Muscle of back (tissue), 11 donors: ENCODE data around the gene HLTF. TPM values are rescaled to one million over a fixed set of nuclear protein-coding genes. Genes with fewer than 3 reads are reported as not detected.
"Not testable (repeated sequence)": the region's sequence is repeated elsewhere in the genome, so short reads cannot be mapped to it uniquely, and the experiment has no call there.

ENCODE experiments used
- DNase-seq, 3 donors: peaks; one replicate each; pipeline versions ENCODE4 v3.0.0 to v3.0.0-alpha.2; 2013
- polyA plus RNA-seq, 10 donors: library from polyadenylated mRNA; unstranded; fragments of 120-200 nt; gene quantifications; one replicate each; pipeline ENCODE4 v1.2.1, GENCODE V29; 2013; ENCODE audit not compliant: insufficient read length in 10 of 10

HLTF gene
- polyA plus RNA-seq, 10 donors: 15.2 to 29.2 (median 21.4) TPM

DNA sequence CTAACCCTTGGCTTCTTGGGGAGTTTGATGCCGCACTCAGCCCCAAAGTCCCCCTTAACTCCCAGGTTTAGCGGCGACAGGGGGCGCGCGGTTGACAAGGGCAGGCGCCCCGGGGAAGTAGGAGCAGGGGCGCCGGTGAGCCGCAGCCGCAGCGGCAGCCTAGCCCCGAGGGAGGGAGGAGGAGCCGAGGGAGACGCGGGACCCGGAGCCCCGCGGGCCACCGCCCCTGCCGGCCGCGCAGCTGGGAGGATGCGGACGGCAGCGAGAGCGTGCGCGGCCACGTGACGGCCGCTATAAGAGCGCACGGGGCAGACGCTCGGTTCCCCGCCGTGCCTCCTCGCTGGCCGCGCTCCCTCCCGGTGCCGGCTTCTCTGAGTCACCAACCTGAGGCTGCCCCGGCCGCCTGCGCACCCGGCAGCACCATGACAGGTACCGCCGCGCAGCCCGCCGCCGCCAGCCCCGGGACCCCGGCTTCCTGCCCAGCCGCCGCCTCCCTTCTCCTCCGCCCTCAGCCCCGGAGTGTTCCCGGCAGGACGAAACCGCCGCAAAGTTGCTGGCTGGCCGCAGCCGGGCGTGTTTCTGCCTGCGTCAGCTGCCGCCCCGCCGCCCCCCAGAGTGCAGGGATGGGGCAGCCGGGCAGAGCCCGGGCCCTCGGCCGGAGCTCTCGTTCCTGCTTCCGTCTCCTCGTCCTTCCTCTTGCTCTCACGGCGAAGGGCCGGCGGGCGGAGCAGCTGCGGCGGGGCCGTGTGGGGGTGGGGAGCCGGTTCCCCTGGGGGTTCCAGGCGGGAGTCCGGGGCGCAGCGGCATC, 94.9 kb downstream of the HLTF start, which contains the start of gene GYG1:
GYG1 (plus strand) TSS at position 322 of the 808 bp plus-strand sequence; CDS start at position 423, 101 bp downstream.
- peak; percentile 76 to 88 (median 76) for DNase-seq

DNA sequence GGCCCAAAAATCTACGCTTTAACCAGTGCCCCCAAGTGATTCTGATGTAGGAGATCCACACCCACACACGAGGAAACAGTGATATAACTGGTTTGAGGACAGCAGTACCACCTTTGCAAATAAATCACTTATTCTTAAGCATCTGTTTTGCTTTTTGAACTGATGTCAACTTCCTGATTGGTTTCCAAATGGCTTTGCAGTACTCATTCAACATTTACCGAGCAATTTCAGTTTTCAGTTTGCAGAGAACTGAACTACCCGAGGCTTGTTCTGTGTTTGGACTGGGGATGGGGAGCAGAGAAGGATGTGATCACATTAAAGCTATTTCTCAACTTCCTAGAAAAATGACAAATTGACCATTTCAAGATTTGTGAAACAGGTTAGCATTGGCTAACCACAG, 96.1 kb downstream of the HLTF start:
- DNase-seq: no peak

GRCh38 chr3:148987551-148987950, 98.8 kb downstream of the HLTF start:
- not testable (repeated sequence) for DNase-seq

DNA sequence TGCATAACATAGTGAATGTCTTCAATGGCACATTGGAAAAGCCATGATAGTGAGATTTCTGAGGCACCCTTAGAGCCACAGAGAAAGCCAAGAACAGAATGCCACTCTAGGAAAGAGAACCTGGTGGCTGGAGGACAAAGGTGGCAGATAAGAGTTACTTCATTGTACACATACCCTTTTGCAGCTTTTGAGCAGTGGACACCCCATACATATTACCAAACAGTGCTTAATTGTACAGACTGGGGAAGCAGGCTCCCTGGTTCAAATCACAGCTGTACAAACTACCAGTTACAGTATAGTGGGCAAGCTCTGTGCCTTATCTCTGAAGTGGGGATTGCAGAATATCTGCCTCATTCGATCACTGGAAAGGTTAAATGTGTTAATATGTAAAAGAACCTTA, 105.1 kb downstream of the HLTF start:
- DNase-seq: no peak

Other genes starting within 250 kb of the HLTF start
- 1 to 10 TPM in 9 of 10 donors, under 1 TPM in 1; 0.82 to 4.7 (median 3.0) TPM for gene CPA3, start 221.2 kb downstream of the HLTF start, polyA plus RNA-seq
- gene GYG1, start 95.0 kb downstream of the HLTF start, polyA plus RNA-seq: 10 to 100 TPM; 56.7 to 96.9 (median 84.6) TPM
- gene HPS3, start 43.1 kb upstream of the HLTF start, polyA plus RNA-seq: 10 to 100 TPM; 10.8 to 16.4 (median 12.7) TPM
- 1 to 10 TPM in 9 of 10 donors, under 1 TPM in 1; 0.63 to 3.0 (median 2.1) TPM for gene CP, start 135.3 kb upstream of the HLTF start, polyA plus RNA-seq
- 10 to 100 TPM; 12.1 to 21.0 (median 15.9) TPM for gene TM4SF18, start 247.1 kb upstream of the HLTF start, polyA plus RNA-seq